Central memory CD8-positive, alpha-beta T cell (primary cell): ENCODE data around the gene OR4D11.
A peak's percentile ranks its signal among the peaks of the same experiment; 100 is the strongest.
"Not testable (repeated sequence)": the region's sequence is repeated elsewhere in the genome, so short reads cannot be mapped to it uniquely, and the experiment has no call there.

ENCODE experiments used
- ATAC-seq: fragments of 150-1000 bp; cut with Tn5 transposase; replicated peaks from 2 replicates; pipeline ENCODE4 v1.10.0; 2022; ENCODE audit warnings: mild to moderate bottlenecking, moderate FRiP score, moderate number of reproducible peaks; ENCODE audit not compliant: poor library complexity, severe bottlenecking; ENCODE audit errors: extremely low read depth
- DNase-seq, 2 donors: peaks; one replicate each; pipeline ENCODE4 v3.0.0; 2021; ENCODE audit warnings: low spot score in 2 of 2
- H3K27ac Mint-ChIP-seq: one replicate; pipeline ENCODE4 v1.8.0; 2022; ENCODE audit warnings: low read depth, mild to moderate bottlenecking, moderate library complexity, mixed read lengths
- H3K27me3 Mint-ChIP-seq: one replicate; pipeline ENCODE4 v1.8.0; 2022; ENCODE audit warnings: mixed read lengths
- H3K36me3 Mint-ChIP-seq: one replicate; pipeline ENCODE4 v1.8.0; 2022; ENCODE audit warnings: mild to moderate bottlenecking, moderate library complexity, mixed read lengths; ENCODE audit not compliant: insufficient read depth
- H3K4me1 Mint-ChIP-seq: one replicate; pipeline ENCODE4 v1.8.0; 2022; ENCODE audit warnings: mixed read lengths
- H3K4me3 Mint-ChIP-seq: one replicate; pipeline ENCODE4 v1.8.0; 2022; ENCODE audit warnings: mild to moderate bottlenecking, moderate library complexity, mixed read lengths
- H3K9me3 Mint-ChIP-seq: one replicate; pipeline ENCODE4 v1.8.0; 2022; ENCODE audit warnings: mixed read lengths

OR4D11 gene

DNA sequence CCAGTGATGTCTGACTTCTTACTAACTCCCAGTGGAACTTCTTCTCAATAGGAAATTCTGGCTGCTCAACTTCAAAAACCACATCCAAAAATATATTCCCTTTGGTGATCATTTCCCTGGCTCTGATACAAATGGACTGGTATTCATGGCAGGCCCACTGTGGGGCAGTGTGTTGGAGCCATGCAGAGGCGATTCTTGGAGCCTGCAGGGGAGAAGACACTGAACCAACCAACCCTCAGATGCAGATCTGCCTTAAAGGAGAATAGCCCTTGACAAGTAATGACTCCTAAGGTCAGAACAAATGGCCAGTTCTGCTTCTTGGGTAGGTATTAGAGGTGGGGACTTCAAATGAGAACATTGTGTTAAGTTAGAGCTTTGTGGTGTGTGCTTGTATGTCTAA lies 20.2 kb downstream of the OR4D11 start:
- Mint-ChIP-seq H3K27me3 (peaks cover 33% of the 10 kb centered on the region), H3K9me3 (no peaks in the 10 kb centered on the region), H3K36me3 (peaks cover 2% of the 10 kb centered on the region), H3K4me3 (no peak overlapping the region), H3K27ac (no peak overlapping the region), H3K4me1 (no peaks in the 10 kb centered on the region)
- ATAC-seq, result no peak
- no peak for DNase-seq

DNA sequence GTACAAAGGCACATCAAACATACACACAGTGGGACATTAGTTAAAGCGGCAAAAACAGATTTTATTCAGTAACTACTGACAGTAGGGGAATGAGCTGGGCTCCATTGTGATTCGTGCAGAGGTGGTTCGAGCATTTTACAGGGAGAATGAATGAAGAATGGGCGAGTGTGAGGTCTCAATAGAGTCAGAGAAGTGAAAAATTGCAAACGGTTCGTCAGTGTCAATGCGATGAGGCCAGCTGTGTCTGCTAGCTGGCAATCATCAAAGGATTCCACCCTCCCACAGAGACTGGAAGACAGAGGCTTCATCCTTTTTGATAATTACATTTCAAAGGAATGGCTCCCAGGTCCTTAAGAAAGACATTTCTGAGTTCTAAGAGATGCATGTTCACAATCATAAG lies 25.3 kb downstream of the OR4D11 start:
- ATAC-seq (no peak), DNase-seq (no peak)
- no peaks in the 10 kb centered on the region for H3K36me3 Mint-ChIP-seq
- H3K4me3 Mint-ChIP-seq, result no peak overlapping the region
- H3K9me3 Mint-ChIP-seq, result no peaks in the 10 kb centered on the region
- peaks cover 25% of the 10 kb centered on the region for H3K27me3 Mint-ChIP-seq
- no peaks in the 10 kb centered on the region for H3K4me1 Mint-ChIP-seq
- no peak overlapping the region for H3K27ac Mint-ChIP-seq

DNA sequence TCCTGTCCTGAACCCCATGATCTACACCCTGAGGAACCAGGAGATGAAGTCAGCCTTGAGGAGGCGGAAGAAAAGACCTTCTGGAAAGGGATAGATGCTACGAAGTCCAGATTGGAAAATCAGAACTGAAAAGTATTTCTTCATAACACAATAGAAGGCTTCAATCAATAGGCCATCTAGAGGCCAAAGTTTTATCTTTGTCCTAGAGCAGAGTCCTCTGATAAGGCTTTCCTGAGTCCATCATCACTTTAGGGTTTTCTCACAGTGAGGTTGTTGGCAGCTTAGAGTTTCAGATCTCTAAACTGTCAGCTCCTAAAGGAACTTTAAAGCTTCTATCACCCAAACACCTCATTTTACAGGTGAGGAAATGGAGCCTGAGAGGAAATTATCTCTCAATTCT lies 29.2 kb downstream of the OR4D11 start:
- Mint-ChIP-seq H3K27me3 (peaks cover 14% of the 10 kb centered on the region), H3K4me1 (peaks cover 8% of the 10 kb centered on the region), H3K4me3 (no peak overlapping the region), H3K27ac (no peak overlapping the region), H3K36me3 (no peaks in the 10 kb centered on the region), H3K9me3 (no peaks in the 10 kb centered on the region)
- DNase-seq (no peak), ATAC-seq (no peak)

DNA sequence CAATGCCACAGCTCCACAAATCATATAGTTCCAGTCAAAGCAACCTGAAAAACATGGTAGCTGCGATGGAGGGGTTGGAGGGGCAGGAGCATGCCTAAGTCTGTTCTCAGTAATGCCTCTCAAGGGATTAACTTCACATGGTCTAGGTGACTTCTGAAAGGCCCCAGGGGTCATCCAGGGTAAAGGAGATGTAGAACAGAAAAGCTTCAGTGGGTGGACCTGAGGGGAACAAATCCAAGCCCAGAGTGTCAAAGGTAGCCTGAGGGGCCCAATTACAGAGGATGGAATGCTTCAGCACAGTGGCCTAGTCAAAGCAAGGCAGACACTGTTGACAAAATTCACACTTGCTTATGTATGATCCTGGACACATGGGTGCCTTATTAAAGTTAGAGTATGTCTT lies 31.3 kb downstream of the OR4D11 start:
- Mint-ChIP-seq H3K4me1 (peaks cover 11% of the 10 kb centered on the region), H3K27ac (no peak overlapping the region), H3K4me3 (no peak overlapping the region), H3K9me3 (no peaks in the 10 kb centered on the region), H3K27me3 (peaks cover 14% of the 10 kb centered on the region), H3K36me3 (no peaks in the 10 kb centered on the region)
- ATAC-seq, result no peak
- no peak for DNase-seq

DNA sequence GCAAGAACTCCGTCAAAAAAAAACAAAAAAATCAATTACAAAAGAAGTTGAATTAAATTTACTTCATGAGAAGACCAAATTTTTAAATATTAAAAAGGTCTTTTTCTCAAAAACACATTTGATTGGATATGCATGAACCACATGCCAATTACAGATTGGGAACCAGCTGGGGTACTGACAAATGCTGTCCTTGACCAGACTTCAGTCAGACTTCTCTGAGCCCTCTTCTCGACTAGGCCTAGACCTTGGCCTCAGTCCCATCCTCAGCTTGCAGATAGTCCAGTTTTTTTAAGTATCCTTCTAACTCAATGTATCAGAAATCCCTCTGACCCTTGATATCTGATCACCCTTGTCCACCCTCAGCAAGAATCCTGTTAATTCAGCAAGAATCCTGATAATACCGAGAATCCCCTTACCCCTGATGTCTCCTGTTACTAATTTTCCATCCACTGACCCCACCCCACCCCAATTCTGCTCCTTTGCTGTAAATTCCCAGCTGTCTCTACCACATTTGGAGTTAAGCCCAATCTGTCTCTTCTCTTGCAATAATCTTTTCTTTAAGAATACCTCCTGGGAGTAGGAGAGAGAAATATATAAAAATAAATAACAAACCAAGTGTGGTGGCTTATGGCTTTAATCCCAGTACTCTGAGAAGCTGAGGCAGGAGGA lies 38.9 kb downstream of the OR4D11 start:
- Mint-ChIP-seq H3K27me3 (no peaks in the 10 kb centered on the region), H3K36me3 (no peaks in the 10 kb centered on the region), H3K4me1 (peaks cover 7% of the 10 kb centered on the region), H3K4me3 (no peak overlapping the region), H3K9me3 (no peaks in the 10 kb centered on the region), H3K27ac (no peak overlapping the region)
- DNase-seq (no peak), ATAC-seq (no peak)

DNA sequence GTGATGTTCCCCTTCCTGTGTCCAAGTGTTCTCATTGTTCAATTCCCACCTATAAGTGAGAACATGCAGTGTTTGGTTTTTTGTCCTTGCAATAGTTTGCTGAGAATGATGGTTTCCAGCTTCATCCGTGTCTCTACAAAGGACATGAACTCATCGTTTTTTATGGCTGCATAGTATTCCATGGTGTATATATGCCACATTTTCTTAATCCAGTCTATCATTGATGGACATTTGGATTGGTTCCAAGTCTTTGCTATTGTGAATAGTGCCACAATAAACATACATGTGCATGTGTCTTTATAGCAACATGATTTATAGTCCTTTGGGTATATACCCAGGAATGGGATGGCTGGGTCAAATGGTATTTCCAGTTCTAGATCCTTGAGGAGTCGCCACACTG lies 40.3 kb downstream of the OR4D11 start:
- H3K27me3 Mint-ChIP-seq, H3K36me3 Mint-ChIP-seq, H3K27ac Mint-ChIP-seq, H3K4me1 Mint-ChIP-seq, H3K4me3 Mint-ChIP-seq, ATAC-seq, H3K9me3 Mint-ChIP-seq, DNase-seq: not testable (repeated sequence)

DNA sequence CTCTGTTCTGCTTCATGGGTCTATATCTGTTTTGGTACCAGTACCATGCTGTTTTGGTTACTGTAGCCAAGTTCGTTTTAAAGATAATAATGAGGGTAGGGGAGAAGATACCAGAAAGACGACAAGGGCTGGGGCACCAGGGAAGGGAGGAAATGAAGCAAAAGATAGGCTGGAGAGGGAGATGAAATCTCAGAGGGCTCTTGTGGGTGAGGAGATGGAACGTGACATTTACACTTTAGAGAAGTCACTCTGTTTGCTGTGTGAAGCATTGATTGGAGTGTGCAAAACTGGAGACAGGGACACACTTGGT lies 41.4 kb downstream of the OR4D11 start:
- H3K9me3 Mint-ChIP-seq, result no peaks in the 10 kb centered on the region
- no peak overlapping the region for H3K27ac Mint-ChIP-seq
- no peak for DNase-seq
- no peaks in the 10 kb centered on the region for H3K27me3 Mint-ChIP-seq
- no peak for ATAC-seq
- no peak overlapping the region for H3K4me3 Mint-ChIP-seq
- peaks cover 3% of the 10 kb centered on the region for H3K36me3 Mint-ChIP-seq
- H3K4me1 Mint-ChIP-seq, result peaks cover 11% of the 10 kb centered on the region

DNA sequence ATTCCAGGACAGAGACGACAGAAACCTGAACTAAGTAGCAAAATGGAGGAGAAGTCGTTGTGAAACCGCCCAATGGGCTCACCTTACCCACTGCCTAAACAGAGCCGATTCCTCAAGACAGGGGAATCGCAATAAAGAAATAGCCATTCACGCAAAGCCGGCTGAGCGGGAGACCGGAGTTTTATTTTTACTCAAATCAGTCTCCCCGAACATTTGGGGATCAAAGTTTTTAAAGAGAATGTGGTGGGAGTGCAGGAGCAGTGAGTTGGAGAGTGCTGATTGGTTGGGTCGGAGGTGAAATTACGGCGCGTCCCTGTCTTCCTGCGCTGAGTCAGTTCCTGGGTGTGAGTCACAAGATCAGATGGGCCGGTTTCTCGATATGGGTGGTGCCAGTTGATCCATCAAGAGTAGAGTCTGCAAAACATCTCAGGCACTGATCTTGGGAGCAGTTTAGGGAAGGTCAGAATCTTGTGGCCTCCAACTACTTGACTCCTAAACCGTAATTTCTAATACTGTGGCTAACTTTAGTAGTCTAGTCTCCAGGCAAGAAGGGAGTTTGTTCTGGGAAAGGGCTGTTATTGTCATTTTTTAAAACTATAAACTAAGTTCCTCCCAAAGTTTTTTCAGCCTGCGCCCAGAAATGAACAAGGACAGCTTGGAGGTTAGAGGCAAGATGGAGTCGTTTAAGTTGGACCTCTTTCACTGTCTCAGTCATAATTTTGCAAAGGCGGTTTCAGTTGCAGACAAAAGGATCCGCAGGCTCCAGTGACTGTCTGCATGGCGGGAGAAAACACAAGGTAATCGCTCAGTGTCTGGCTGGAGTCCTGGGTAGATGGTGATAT lies 42.0 kb downstream of the OR4D11 start:
- ATAC-seq, result no peak
- peaks cover 12% of the 10 kb centered on the region for H3K4me1 Mint-ChIP-seq
- no peaks in the 10 kb centered on the region for H3K9me3 Mint-ChIP-seq
- peaks cover 2% of the 10 kb centered on the region for H3K27me3 Mint-ChIP-seq
- peaks cover 7% of the 10 kb centered on the region for H3K36me3 Mint-ChIP-seq
- no peak overlapping the region for H3K4me3 Mint-ChIP-seq
- H3K27ac Mint-ChIP-seq, result no peak overlapping the region
- DNase-seq, result no peak

DNA sequence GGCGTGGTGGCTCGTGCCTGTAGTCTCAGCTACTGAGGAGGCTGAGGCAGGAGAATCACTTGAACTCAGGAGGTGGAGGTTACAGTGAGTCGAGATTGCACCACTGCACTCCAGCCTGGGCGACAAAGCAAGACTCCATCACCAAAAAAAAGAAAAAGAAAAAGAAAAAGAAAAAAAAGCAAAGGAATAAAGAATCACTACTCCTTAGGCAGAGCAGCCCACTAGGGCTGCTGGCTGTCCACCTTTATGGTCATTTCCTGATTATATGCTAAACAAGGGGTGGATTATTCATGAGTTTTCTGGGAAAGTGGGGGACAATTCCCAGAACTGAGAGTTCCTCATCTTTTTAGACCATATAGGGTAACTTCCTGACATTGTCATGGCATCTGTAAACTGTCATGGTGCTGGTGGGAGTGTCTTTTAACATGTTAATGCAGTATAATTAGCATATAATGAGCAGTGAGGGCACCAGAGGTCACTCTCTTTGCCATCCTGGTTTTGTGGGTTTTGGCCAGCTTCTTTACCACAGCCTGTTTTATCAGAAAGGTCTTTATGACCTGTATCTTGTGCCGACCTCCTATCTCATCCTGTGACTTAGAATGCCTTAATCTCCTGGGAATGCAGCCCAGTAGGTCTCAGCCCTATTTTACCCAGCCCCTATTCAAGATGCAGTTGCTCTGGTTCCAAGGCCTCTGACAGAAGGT lies 44.4 kb downstream of the OR4D11 start:
- peaks cover 20% of the 10 kb centered on the region for H3K36me3 Mint-ChIP-seq
- H3K27ac Mint-ChIP-seq, DNase-seq, H3K4me3 Mint-ChIP-seq, ATAC-seq, H3K9me3 Mint-ChIP-seq, H3K27me3 Mint-ChIP-seq: not testable (repeated sequence)
- peaks cover 28% of the 10 kb centered on the region for H3K4me1 Mint-ChIP-seq

DNA sequence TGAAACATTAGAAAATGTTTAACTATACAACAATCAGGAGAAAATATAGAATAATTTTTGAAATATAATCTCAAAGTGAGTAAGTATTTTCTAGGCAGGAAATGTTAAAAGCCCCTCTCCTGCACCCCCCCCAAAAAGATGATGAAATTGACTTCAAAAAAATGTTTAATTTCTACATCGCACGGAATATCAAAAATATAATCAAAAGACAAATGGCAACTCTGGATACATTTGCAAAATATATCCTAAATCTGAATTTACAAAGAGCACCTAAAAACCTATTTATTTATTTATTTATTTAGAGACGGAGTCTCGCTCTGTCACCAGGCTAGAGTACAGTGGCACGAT lies 44.9 kb downstream of the OR4D11 start:
- no peak overlapping the region for H3K27ac Mint-ChIP-seq
- peaks cover 21% of the 10 kb centered on the region for H3K36me3 Mint-ChIP-seq
- peaks cover 28% of the 10 kb centered on the region for H3K4me1 Mint-ChIP-seq
- no peak for ATAC-seq
- H3K4me3 Mint-ChIP-seq, result no peak overlapping the region
- no peak for DNase-seq
- H3K27me3 Mint-ChIP-seq, result peaks cover 9% of the 10 kb centered on the region
- no peaks in the 10 kb centered on the region for H3K9me3 Mint-ChIP-seq

DNA sequence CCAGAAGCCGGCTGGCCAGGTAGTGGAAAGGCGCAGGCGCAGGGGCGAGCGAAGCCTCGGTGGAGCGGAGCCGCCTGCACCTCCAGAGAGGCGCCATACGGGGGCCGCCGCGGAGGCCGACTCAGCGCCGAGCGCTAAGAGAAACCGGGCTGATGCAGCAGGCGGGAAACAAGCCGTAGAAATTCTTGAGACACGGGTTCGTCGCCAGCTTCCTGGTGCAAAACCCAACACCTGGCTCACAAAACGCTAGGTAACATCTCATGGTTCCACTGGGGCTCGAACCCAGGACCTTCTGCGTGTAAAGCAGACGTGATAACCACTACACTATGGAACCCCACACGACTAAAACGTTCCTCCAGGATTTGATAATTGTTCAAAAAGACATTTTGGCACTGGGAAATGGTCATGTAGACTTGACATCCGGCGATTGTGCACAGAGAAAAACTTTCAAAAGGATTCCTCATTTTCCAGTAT lies 47.0 kb downstream of the OR4D11 start:
- peaks cover 28% of the 10 kb centered on the region for H3K4me1 Mint-ChIP-seq

DNA sequence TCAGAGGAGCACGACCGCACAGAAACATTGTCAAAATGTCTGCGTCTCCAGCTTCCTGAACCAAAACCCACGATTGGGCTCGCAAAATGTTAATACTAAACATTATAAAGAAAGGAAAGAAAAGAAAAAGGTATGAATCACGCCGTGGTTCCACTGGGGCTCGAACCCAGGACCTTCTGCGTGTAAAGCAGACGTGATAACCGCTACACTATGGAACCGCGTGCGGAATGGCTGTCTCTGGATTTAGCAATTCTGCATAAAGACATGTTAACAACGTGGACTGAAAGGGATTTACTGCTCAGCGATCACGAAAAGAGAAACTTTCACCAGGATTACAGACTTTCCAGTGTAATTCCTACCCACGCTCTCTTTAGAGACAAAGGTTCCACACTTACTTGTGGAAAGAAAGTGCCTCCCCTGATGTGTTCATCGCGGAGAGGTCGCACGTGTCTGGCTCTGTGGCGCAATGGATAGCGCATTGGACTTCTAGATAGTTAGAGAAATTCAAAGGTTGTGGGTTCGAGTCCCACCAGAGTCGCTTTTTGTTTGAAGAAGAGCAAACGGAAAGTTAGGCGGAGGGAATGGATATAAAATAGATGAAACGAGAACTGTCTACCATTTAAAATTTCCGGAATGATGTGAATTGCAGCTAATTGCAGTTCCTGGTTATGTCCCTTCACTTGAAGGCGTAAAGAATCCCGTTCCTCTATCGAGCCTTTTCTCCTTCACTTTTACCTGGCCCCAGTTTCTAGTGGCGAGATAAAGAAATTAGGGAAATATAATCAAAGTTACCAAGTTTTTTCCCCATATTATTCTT lies 47.7 kb downstream of the OR4D11 start:
- peaks cover 9% of the 10 kb centered on the region for H3K27me3 Mint-ChIP-seq
- H3K36me3 Mint-ChIP-seq, result peaks cover 26% of the 10 kb centered on the region
- peak; percentile 57 for ATAC-seq
- DNase-seq, result peak; percentile 77 to 78
- no peaks in the 10 kb centered on the region for H3K9me3 Mint-ChIP-seq
- H3K4me3 Mint-ChIP-seq, result peak overlapping the region; percentile 95
- H3K27ac Mint-ChIP-seq, result peak overlapping the region; percentile 100
- H3K4me1 Mint-ChIP-seq, result peaks cover 33% of the 10 kb centered on the region

More for the DNA sequence above, 47.0 kb downstream of the OR4D11 start:
- ATAC-seq (peak; percentile 83), DNase-seq (peak; percentile 73 to 83)
- H3K27me3 Mint-ChIP-seq, result peaks cover 9% of the 10 kb centered on the region
- peak overlapping the region; percentile 100 for H3K27ac Mint-ChIP-seq
- H3K9me3 Mint-ChIP-seq, result no peaks in the 10 kb centered on the region
- H3K4me3 Mint-ChIP-seq, result peak overlapping the region; percentile 95
- peaks cover 23% of the 10 kb centered on the region for H3K36me3 Mint-ChIP-seq
